PC-3 (cell line): Measurements from ENCODE around the gene DGUOK.

ENCODE experiments used
- CTCF ChIP-seq: fragments of 300-600 bp; sonication (generic); conservative IDR thresholded peaks from 2 replicates; pipeline ENCODE4 v1.5.1; 2017; ENCODE audit warnings: antibody characterized with exemption, low read depth, mild to moderate bottlenecking, low read length
- EZH2 ChIP-seq: fragments of 300-600 bp; sonication (generic); IDR thresholded peaks from one replicate; pipeline ENCODE4 v1.6.1; 2017; ENCODE audit warnings: antibody characterized with exemption, mild to moderate bottlenecking, low read length; ENCODE audit not compliant: unreplicated experiment

- TF ChIP-seq CTCF, result no peak
- no peak for TF ChIP-seq EZH2
Observed at GRCh38 chr2:73984203-73984921, 57.7 kb downstream of the DGUOK start, which contains the start of gene TET3.
